Keratinocyte (primary cell): ENCODE results near the gene SUN5. TPM values are rescaled to one million over a fixed set of nuclear protein-coding genes. Genes with fewer than 3 reads are reported as not detected.

Experiments used
- DNase-seq: peaks from one replicate; pipeline ENCODE4 v3.0.0-alpha.2; 2011; ENCODE audit warnings: low read depth, missing footprints, low spot score
- FAIRE-seq: peaks from 2 replicates; lab custom pipeline; 2011; peaks lifted over from hg19 to GRCh38; lab: Jason Lieb, UNC
- H2AFZ ChIP-seq: 2 replicates; pipeline ENCODE4 v1.6.0; 2012; ENCODE audit warnings: low read length, control low read depth, inconsistent platforms; ENCODE audit not compliant: control insufficient read depth
- H3K27ac ChIP-seq: 2 replicates; pipeline ENCODE4 v1.5.1; 2011; ENCODE audit warnings: low read length; ENCODE audit not compliant: control insufficient read depth, insufficient read depth
- H3K27me3 ChIP-seq: 3 replicates; pipeline ENCODE4 v1.6.0; 2011; ENCODE audit warnings: low read length; ENCODE audit not compliant: control insufficient read depth, insufficient read depth; ENCODE audit errors: extremely low read depth
- H3K36me3 ChIP-seq, 2 experiments: 2 replicates in 1 of 2; 3 replicates in 1 of 2; pipeline ENCODE4 v1.5.1; 2011; ENCODE audit warnings: low read length in 2 of 2, mild to moderate bottlenecking in 1 of 2; ENCODE audit not compliant: control insufficient read depth in 2 of 2, insufficient read depth in 2 of 2; ENCODE audit errors: extremely low read depth in 1 of 2
- H3K4me1 ChIP-seq: 3 replicates; pipeline ENCODE4 v1.5.1; 2011; ENCODE audit warnings: low read length; ENCODE audit not compliant: control insufficient read depth, insufficient read depth; ENCODE audit errors: extremely low read depth
- H3K4me2 ChIP-seq: 3 replicates; pipeline ENCODE4 v1.6.0; 2011; ENCODE audit warnings: low read depth, low read length; ENCODE audit not compliant: control insufficient read depth, insufficient read depth; ENCODE audit errors: extremely low read depth
- H3K4me3 ChIP-seq, 3 experiments: fragments of 200-600 bp in 1 of 3; sonication (generic) in 1 of 3; 2 replicates in 2 of 3; 3 replicates in 1 of 3; pipeline ENCODE4 v1.5.1; 2011 to 2016; ENCODE audit warnings: low read length in 3 of 3, mild to moderate bottlenecking in 3 of 3, control low read depth in 2 of 3, inconsistent platforms in 1 of 3, low read depth in 1 of 3, mixed read lengths in 1 of 3, mixed run types in 1 of 3, moderate library complexity in 1 of 3; ENCODE audit not compliant: control insufficient read depth in 2 of 3, insufficient read depth in 2 of 3; ENCODE audit errors: extremely low read depth in 1 of 3
- H3K79me2 ChIP-seq: 2 replicates; pipeline ENCODE4 v1.6.0; 2012; ENCODE audit warnings: low read length; ENCODE audit not compliant: control insufficient read depth, insufficient read depth
- H3K9ac ChIP-seq: 3 replicates; pipeline ENCODE4 v1.6.0; 2011; ENCODE audit warnings: low read length; ENCODE audit not compliant: control insufficient read depth, insufficient read depth; ENCODE audit errors: extremely low read depth
- H3K9me1 ChIP-seq: 3 replicates; pipeline ENCODE4 v1.6.0; 2011; ENCODE audit warnings: low read length; ENCODE audit not compliant: control insufficient read depth, insufficient read depth; ENCODE audit errors: extremely low read depth
- H3K9me3 ChIP-seq: 2 replicates; pipeline ENCODE4 v1.5.1; 2012; ENCODE audit warnings: low read depth, low read length; ENCODE audit not compliant: control insufficient read depth
- H4K20me1 ChIP-seq: 3 replicates; pipeline ENCODE4 v1.6.0; 2011; ENCODE audit warnings: low read length; ENCODE audit not compliant: control insufficient read depth, insufficient read depth; ENCODE audit errors: extremely low read depth
- EZH2 ChIP-seq: IDR thresholded peaks from one replicate; pipeline ENCODE4 v1.6.1; 2012; ENCODE audit warnings: inconsistent platforms, mild to moderate bottlenecking, low read length, moderate library complexity
- dilution Hi-C: fragments of 300-500 bp; cut with MboI; formaldehyde crosslinking; loops from one replicate; pipeline ENCODE4 v1.7.0; 2020; ENCODE audit warnings: low sequenced_read_pairs; ENCODE audit not compliant: extremely low pct_ligation_motif_present
- polyA plus RNA-seq, 5 experiments: library from polyadenylated mRNA; depleted of rRNA in 3 of 5; stranded (reverse) in 3 of 5; stranded (forward) in 1 of 5; unstranded in 1 of 5; fragments of >200 nt; gene quantifications; 1 replicate in 1 of 5; 2 replicates in 3 of 5; 3 replicates in 1 of 5; pipeline versions ENCODE4 v1.2.1 to v1.2.3, GENCODE V29; 2011 to 2012; ENCODE audit warnings: missing spikeins in 2 of 5, low read depth in 1 of 5, low replicate concordance in 1 of 5
- TF ChIP-seq, protein P1 (sequence below), 3 experiments: IDR thresholded peaks in 1 of 3; conservative IDR thresholded peaks in 1 of 3; optimal IDR thresholded peaks in 1 of 3; 2 replicates in 2 of 3; 3 replicates in 1 of 3; pipeline versions ENCODE3 to v1.5.1; 2011; ENCODE audit warnings: low read length in 3 of 3, mild to moderate bottlenecking in 3 of 3, moderate library complexity in 2 of 3, control low read depth in 1 of 3, inconsistent platforms in 1 of 3; ENCODE audit not compliant: insufficient read depth in 2 of 3; ENCODE audit errors: extremely low read depth in 1 of 3

SUN5 gene
- polyA plus RNA-seq, 1 donor (not counting 4 experiments of a cell fraction or from before 2014, with no cell fraction given): not detected

DNA sequence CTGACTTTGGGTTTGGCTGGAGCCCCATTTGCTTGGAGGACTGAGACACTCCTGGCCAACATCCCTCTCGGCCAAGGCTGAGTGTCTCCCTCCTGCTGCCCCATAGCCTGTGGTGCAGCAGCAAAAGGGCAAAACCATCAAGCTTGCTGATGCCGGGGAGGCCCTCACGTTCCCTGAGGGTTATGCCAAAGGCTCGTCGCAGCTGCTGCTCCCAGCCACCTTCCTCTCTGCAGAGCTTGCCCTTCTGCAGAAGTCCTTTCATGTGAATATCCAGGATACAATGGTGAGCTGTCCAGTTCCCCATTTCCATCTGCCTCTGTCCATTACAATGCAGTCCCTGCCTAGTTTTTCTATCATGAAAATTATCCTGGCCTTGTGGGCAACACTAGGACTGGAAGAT is 33.2 kb upstream of the SUN5 start:
- no peaks in the 10 kb centered on the region for H3K79me2 ChIP-seq
- H4K20me1 ChIP-seq: no peaks in the 10 kb centered on the region
- no peak for TF ChIP-seq EZH2
- no peaks in the 10 kb centered on the region for H3K4me1 ChIP-seq
- dilution Hi-C loops: no loop called here
- no peak for DNase-seq
- no peak for FAIRE-seq
- H3K27me3 ChIP-seq: peaks cover 3% of the 10 kb centered on the region
- H3K9me3 ChIP-seq: no peaks in the 10 kb centered on the region
- H3K27ac ChIP-seq: no peak overlapping the region
- no peak overlapping the region for H3K4me2 ChIP-seq
- no peak overlapping the region for H3K4me3 ChIP-seq
- no peak overlapping the region for H2AFZ ChIP-seq
- H3K9ac ChIP-seq: no peak overlapping the region
- H3K9me1 ChIP-seq: no peaks in the 10 kb centered on the region
- no peaks in the 10 kb centered on the region for H3K36me3 ChIP-seq

DNA sequence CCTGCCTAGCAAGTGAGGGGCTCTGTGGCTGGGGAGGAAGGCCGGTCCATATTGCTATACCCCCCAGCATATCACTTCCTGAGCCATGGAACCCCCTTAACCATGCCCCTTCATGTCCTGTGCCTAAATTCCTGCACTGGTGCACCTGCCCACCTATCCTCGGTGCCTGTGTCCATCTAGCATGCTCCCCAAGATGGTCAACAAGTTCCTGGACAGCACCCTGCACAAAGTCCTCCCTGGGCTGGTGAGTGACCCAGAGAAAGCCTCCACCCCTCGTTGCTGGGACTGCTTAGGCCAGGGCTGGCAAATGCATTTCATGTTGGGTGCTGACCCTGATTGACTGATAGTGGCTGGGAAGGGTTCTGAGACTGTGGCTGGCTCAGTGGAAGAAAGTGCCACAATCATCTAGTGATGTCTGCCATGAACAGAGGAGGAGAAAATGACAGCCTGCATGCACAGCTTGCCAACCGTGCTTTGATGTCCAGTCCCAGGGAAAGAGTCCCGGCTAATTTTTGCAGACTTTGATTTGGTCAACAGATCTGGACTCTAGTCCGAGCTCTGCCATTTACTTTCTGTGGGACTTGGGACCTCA is 30.8 kb upstream of the SUN5 start:
- dilution Hi-C loops: no loop called here
- Histone ChIP-seq H3K4me1 (no peaks in the 10 kb centered on the region), H3K27ac (no peak overlapping the region), H3K79me2 (no peaks in the 10 kb centered on the region), H3K9me1 (no peaks in the 10 kb centered on the region), H2AFZ (no peak overlapping the region), H3K36me3 (no peaks in the 10 kb centered on the region), H3K27me3 (peaks cover 2% of the 10 kb centered on the region), H3K4me2 (no peak overlapping the region), H4K20me1 (no peaks in the 10 kb centered on the region), H3K9ac (no peak overlapping the region), H3K4me3 (no peak overlapping the region), H3K9me3 (no peaks in the 10 kb centered on the region)
- TF ChIP-seq, protein P1, sequence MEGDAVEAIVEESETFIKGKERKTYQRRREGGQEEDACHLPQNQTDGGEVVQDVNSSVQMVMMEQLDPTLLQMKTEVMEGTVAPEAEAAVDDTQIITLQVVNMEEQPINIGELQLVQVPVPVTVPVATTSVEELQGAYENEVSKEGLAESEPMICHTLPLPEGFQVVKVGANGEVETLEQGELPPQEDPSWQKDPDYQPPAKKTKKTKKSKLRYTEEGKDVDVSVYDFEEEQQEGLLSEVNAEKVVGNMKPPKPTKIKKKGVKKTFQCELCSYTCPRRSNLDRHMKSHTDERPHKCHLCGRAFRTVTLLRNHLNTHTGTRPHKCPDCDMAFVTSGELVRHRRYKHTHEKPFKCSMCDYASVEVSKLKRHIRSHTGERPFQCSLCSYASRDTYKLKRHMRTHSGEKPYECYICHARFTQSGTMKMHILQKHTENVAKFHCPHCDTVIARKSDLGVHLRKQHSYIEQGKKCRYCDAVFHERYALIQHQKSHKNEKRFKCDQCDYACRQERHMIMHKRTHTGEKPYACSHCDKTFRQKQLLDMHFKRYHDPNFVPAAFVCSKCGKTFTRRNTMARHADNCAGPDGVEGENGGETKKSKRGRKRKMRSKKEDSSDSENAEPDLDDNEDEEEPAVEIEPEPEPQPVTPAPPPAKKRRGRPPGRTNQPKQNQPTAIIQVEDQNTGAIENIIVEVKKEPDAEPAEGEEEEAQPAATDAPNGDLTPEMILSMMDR (optimal IDR thresholded peaks at IDR 0.05 in 1 of 3, IDR thresholded peaks at IDR 0.05 in 1 of 3, conservative IDR thresholded peaks at IDR 0.05 in 1 of 3; ENCODE audit: extremely low read depth in 1 of 3, insufficient read depth in 2 of 3, low read length in 3 of 3): no peak
- TF ChIP-seq EZH2: no peak
- DNase-seq (no peak), FAIRE-seq (no peak)

DNA sequence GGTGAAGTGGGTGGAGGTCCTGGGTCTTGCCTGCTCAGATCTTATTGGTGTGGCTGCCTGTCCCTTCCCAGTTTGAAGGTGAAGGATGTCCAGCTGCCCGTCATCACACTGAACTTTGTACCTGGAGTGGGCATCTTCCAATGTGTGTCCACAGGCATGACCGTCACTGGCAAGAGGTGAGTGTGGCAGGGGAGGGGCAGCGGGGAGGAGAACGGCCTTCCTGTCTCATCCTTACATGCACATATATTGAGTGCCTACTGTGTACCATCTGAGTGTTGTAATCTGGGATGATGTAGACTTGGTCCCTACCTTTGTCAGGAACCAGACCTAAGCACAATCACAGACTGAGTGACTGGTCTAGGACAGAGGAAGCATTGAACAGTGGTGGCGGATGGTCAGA is 29.9 kb upstream of the SUN5 start:
- H3K4me3 ChIP-seq: no peak overlapping the region
- no peaks in the 10 kb centered on the region for H3K79me2 ChIP-seq
- H2AFZ ChIP-seq: no peak overlapping the region
- no peak overlapping the region for H3K9ac ChIP-seq
- no peak overlapping the region for H3K27ac ChIP-seq
- dilution Hi-C loops: no loop called here
- no peak for TF ChIP-seq EZH2
- TF ChIP-seq, protein P1 (optimal IDR thresholded peaks at IDR 0.05 in 1 of 3, IDR thresholded peaks at IDR 0.05 in 1 of 3, conservative IDR thresholded peaks at IDR 0.05 in 1 of 3; ENCODE audit: extremely low read depth in 1 of 3, insufficient read depth in 2 of 3, low read length in 3 of 3): no peak
- H3K27me3 ChIP-seq: no peaks in the 10 kb centered on the region
- DNase-seq (no peak), FAIRE-seq (no peak)
- H3K9me1 ChIP-seq: no peaks in the 10 kb centered on the region
- H3K4me1 ChIP-seq: no peaks in the 10 kb centered on the region
- no peaks in the 10 kb centered on the region for H3K36me3 ChIP-seq
- H4K20me1 ChIP-seq: no peaks in the 10 kb centered on the region
- H3K4me2 ChIP-seq: no peak overlapping the region
- H3K9me3 ChIP-seq: no peaks in the 10 kb centered on the region
